ENCODE data around the gene AGO3. TPM values are rescaled to one million over a fixed set of nuclear protein-coding genes. Genes with fewer than 3 reads are reported as not detected.

AGO3 gene
- total RNA-seq, 1 donor from 2014 or later = 33.9 TPM

GRCh38 chr1:35893051-35893879, 37.6 kb upstream of the AGO3 start:
- Histone ChIP-seq H3K4me1 (peaks cover 4% of the 10 kb centered on the region), H3K36me3 (peaks cover 97% of the 10 kb centered on the region), H3K27me3 (ENCODE audit: low read depth) (no peaks in the 10 kb centered on the region), H3K27ac (no peak overlapping the region), H3K9me3 (no peaks in the 10 kb centered on the region), H3K4me3 (no peak overlapping the region)
- peak in 1 of 2 donors; percentile 29 for ATAC-seq
- TF ChIP-seq CTCF (IDR thresholded peaks at IDR 0.05) = no peak
- no peak for DNase-seq
- intact Hi-C loops (cut with DNase I) = no loop called here

GRCh38 chr1:35894183-35894582, 36.7 kb upstream of the AGO3 start:
- Histone ChIP-seq H3K9me3 (no peaks in the 10 kb centered on the region), H3K4me1 (peaks cover 4% of the 10 kb centered on the region), H3K27me3 (ENCODE audit: low read depth) (no peaks in the 10 kb centered on the region), H3K27ac (no peak overlapping the region), H3K4me3 (no peak overlapping the region), H3K36me3 (peaks cover 97% of the 10 kb centered on the region)
- no peak for TF ChIP-seq CTCF (IDR thresholded peaks at IDR 0.05)
- DNase-seq (peak; percentile 55), ATAC-seq (peak; percentile 76 to 88)
- intact Hi-C loops (cut with DNase I) = no loop called here

GRCh38 chr1:35894656-35895055, 36.2 kb upstream of the AGO3 start:
- H3K9me3 ChIP-seq = no peaks in the 10 kb centered on the region
- no peak for DNase-seq
- no peak overlapping the region for H3K4me3 ChIP-seq
- intact Hi-C loops (cut with DNase I) = no loop called here
- peaks cover 97% of the 10 kb centered on the region for H3K36me3 ChIP-seq
- TF ChIP-seq CTCF (IDR thresholded peaks at IDR 0.05) = no peak
- ATAC-seq = no peak
- H3K27me3 ChIP-seq (ENCODE audit: low read depth) = no peaks in the 10 kb centered on the region
- H3K4me1 ChIP-seq = peaks cover 4% of the 10 kb centered on the region
- no peak overlapping the region for H3K27ac ChIP-seq

GRCh38 chr1:35899941-35900340, 31.0 kb upstream of the AGO3 start:
- H3K27ac ChIP-seq = no peak overlapping the region
- no peak for TF ChIP-seq CTCF (IDR thresholded peaks at IDR 0.05)
- DNase-seq (no peak), ATAC-seq (no peak)
- no peaks in the 10 kb centered on the region for H3K9me3 ChIP-seq
- no peaks in the 10 kb centered on the region for H3K4me1 ChIP-seq
- no peak overlapping the region for H3K4me3 ChIP-seq
- no peaks in the 10 kb centered on the region for H3K27me3 ChIP-seq (ENCODE audit: low read depth)
- H3K36me3 ChIP-seq = peaks cover 96% of the 10 kb centered on the region
- intact Hi-C loops (cut with DNase I) = no loop called here

- DNase-seq (no peak), ATAC-seq (no peak)
- no peak for TF ChIP-seq CTCF (IDR thresholded peaks at IDR 0.05)
- Histone ChIP-seq H3K27me3 (ENCODE audit: low read depth) (no peaks in the 10 kb centered on the region), H3K4me3 (no peak overlapping the region), H3K4me1 (no peaks in the 10 kb centered on the region), H3K27ac (no peak overlapping the region), H3K9me3 (no peaks in the 10 kb centered on the region), H3K36me3 (peaks cover 95% of the 10 kb centered on the region)
- intact Hi-C loops (cut with DNase I) = no loop called here
These were observed 29.7 kb upstream of the AGO3 start for GRCh38 chr1:35901235-35901634.

Data from lower lobe of right lung (tissue), 2 donors.